GM18505 (cell line): ENCODE data around the gene BPIFB2.

Experiments
- ATAC-seq: cut with Tn5 transposase; IDR thresholded peaks from one replicate; pipeline ENCODE4 v1.9.1; 2021; ENCODE audit not compliant: unreplicated experiment
- POLR2A ChIP-seq: IDR thresholded peaks from 4 replicates; pipeline ENCODE4 v1.6.1; 2011; ENCODE audit warnings: borderline replicate concordance; ENCODE audit not compliant: insufficient read depth, insufficient read length; ENCODE audit errors: extremely low read depth

The BPIFB2 gene

GRCh38 chr20:33002087-33002808, 5.3 kb upstream of the BPIFB2 start:
- no peak for TF ChIP-seq POLR2A
- no peak for ATAC-seq

- no peak for ATAC-seq
- no peak for TF ChIP-seq POLR2A
These were observed 3.3 kb upstream of the BPIFB2 start, which contains the start of gene SUN5 for GRCh38 chr20:33004141-33004751. SUN5 (minus strand) TSS chr20:33004433; CDS start chr20:33004340, 93 bp downstream.

DNA sequence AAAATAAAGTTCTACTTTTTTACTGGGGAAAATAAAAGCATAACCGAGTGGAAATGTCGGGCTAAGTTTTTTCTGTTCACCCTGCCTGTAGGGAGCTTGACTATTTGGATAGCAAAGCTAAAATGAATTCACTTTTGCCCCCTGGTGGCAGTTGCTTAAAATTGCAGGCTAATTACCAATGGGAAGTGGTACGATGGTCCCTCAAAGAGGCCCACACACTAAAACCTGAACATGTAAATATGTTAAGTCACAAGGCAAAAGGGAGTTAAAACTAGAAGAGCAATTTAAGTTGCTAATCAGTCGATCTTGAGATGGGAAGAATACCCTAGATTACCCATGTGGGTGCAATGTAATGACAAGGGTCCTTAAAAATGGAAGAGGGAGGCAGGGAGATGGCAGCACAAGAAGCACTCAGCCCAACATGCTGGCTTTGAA, 2.4 kb upstream of the BPIFB2 start:
- TF ChIP-seq POLR2A = no peak
- no peak for ATAC-seq

GRCh38 chr20:33005908-33006775, 1.4 kb upstream of the BPIFB2 start:
- ATAC-seq = no peak
- no peak for TF ChIP-seq POLR2A

DNA sequence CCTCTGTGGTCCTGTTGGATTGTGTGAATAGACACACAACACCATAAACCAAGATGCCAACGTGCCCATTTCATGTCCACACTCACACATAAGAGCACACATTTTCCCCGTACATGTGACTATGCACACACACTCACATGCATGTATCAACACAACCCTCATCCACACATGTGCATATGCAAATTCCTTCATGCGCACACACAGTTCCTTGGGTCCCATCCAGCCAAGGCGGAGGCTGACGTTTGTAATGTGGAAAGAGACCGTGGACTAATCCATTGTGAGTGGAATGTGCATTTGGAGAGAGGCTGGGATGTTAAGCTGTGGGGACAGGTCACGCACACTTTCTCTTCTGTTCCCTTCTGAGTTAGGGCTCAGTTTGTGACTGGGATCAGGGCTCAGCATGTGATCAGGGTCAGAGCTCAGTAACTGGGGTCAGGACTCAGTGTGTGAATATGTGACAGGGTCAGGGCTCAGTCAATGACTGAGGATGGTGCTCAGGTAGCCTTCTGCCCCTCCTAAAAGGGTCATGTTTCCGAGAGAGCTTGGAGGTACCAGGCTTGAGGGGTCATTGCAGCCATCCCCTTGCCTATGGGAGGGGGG, 628 bp upstream of the BPIFB2 start:
- ATAC-seq = no peak
- no peak for TF ChIP-seq POLR2A

- ATAC-seq = no peak
- no peak for TF ChIP-seq POLR2A
These were observed 1.1 kb downstream of the BPIFB2 start for GRCh38 chr20:33008336-33009213.

GRCh38 chr20:33009214-33010132, 2.0 kb downstream of the BPIFB2 start:
- no peak for ATAC-seq
- TF ChIP-seq POLR2A = no peak

- TF ChIP-seq POLR2A = no peak
- ATAC-seq = no peak
These were observed 2.6 kb downstream of the BPIFB2 start for GRCh38 chr20:33010133-33010504.

- ATAC-seq = no peak
- no peak for TF ChIP-seq POLR2A
These were observed 3.4 kb downstream of the BPIFB2 start for GRCh38 chr20:33010674-33011449.

- no peak for TF ChIP-seq POLR2A
- ATAC-seq = no peak
These were observed 5.1 kb downstream of the BPIFB2 start for GRCh38 chr20:33012327-33013189.
